GM12878 (cell line): ENCODE results near the gene EIF1. TPM values are rescaled to one million over a fixed set of nuclear protein-coding genes. Genes with fewer than 3 reads are reported as not detected.

Source experiments
- CBX3 ChIP-seq: fragments of 200-600 bp; sonication (generic); IDR thresholded peaks from 2 replicates; pipeline ENCODE4 v1.6.1; 2016; ENCODE audit warnings: low read depth, borderline replicate concordance
- CREB1 ChIP-seq: IDR thresholded peaks from 2 replicates; pipeline ENCODE4 v1.6.1; 2012; ENCODE audit warnings: low read depth, mild to moderate bottlenecking, inconsistent platforms
- ELK1 ChIP-seq: IDR thresholded peaks from 2 replicates; pipeline ENCODE4 v1.6.1; 2012; ENCODE audit warnings: low read depth, low read length, improper control_type of control experiment
- EZH2 ChIP-seq: IDR thresholded peaks from 2 replicates; pipeline ENCODE4 v1.6.1; 2012; ENCODE audit warnings: low read depth, mild to moderate bottlenecking, control low read depth, inconsistent platforms, low read length, borderline replicate concordance; ENCODE audit not compliant: control insufficient read depth
- FOXM1 ChIP-seq: IDR thresholded peaks from 2 replicates; pipeline ENCODE4 v1.6.1; 2012; ENCODE audit warnings: low read depth, mild to moderate bottlenecking, inconsistent platforms, low read length, moderate library complexity
- GABPA ChIP-seq: IDR thresholded peaks from 2 replicates; pipeline ENCODE4 v1.6.1; 2014; ENCODE audit warnings: antibody characterized with exemption, low read depth, mild to moderate bottlenecking, inconsistent platforms
- JUNB ChIP-seq: IDR thresholded peaks from 2 replicates; pipeline ENCODE4 v1.6.1; 2016; ENCODE audit warnings: antibody characterized with exemption, mild to moderate bottlenecking
- MEF2B ChIP-seq: fragments of 450-650 bp; IDR thresholded peaks from 2 replicates; pipeline ENCODE4 v1.6.1; 2018; ENCODE audit warnings: mild to moderate bottlenecking, moderate library complexity; ENCODE audit not compliant: partially characterized antibody, poor library complexity, severe bottlenecking
- MXI1 ChIP-seq: fragments of 150-350 bp; IDR thresholded peaks from 2 replicates; pipeline ENCODE4 v1.6.1; 2011; ENCODE audit warnings: low read depth, mild to moderate bottlenecking, inconsistent platforms, low read length, improper control_type of control experiment
- PBX3 ChIP-seq: IDR thresholded peaks from 2 replicates; pipeline ENCODE4 v1.6.1; 2011; ENCODE audit warnings: mild to moderate bottlenecking, low read depth, low read length, moderate library complexity; ENCODE audit not compliant: insufficient replicate concordance
- PML ChIP-seq: IDR thresholded peaks from 2 replicates; pipeline ENCODE4 v1.6.1; 2012; ENCODE audit warnings: low read length, inconsistent platforms
- POLR2AphosphoS5 ChIP-seq: IDR thresholded peaks from 2 replicates; pipeline ENCODE4 v1.6.1; 2011; ENCODE audit warnings: mild to moderate bottlenecking, low read length, inconsistent platforms
- RUNX3 ChIP-seq: IDR thresholded peaks from 2 replicates; pipeline ENCODE4 v1.6.1; 2012; ENCODE audit warnings: low read length, inconsistent platforms
- SUPT20H ChIP-seq: IDR thresholded peaks from 2 replicates; pipeline ENCODE4 v1.6.1; 2011; ENCODE audit warnings: low read depth, mild to moderate bottlenecking, low read length, moderate library complexity, borderline replicate concordance; ENCODE audit not compliant: control insufficient read depth
- SUZ12 ChIP-seq: fragments of 200-600 bp; sonication (generic); IDR thresholded peaks from one replicate; pipeline ENCODE4 v1.6.1; 2018; ENCODE audit warnings: antibody characterized with exemption, mild to moderate bottlenecking; ENCODE audit not compliant: unreplicated experiment
- TAF1 ChIP-seq: IDR thresholded peaks from 2 replicates; pipeline ENCODE4 v1.6.1; 2011; ENCODE audit warnings: mild to moderate bottlenecking, low read depth, low read length, borderline replicate concordance
- ZNF24 ChIP-seq: fragments of 450-650 bp; IDR thresholded peaks from 2 replicates; pipeline ENCODE4 v1.6.1; 2017; ENCODE audit warnings: antibody characterized with exemption, mild to moderate bottlenecking
- ZNF274 ChIP-seq: IDR thresholded peaks from one replicate; pipeline ENCODE4 v1.8.0; 2011; ENCODE audit not compliant: insufficient read length, insufficient read depth
- ZZZ3 ChIP-seq: IDR thresholded peaks from 2 replicates; pipeline ENCODE4 v1.6.1; 2011; ENCODE audit warnings: low read depth; ENCODE audit not compliant: control insufficient read depth, insufficient read length
- polyA plus RNA-seq, 11 experiments: library from polyadenylated mRNA; depleted of rRNA in 4 of 11; unstranded in 6 of 11; stranded (reverse) in 5 of 11; fragments of >200 nt; fragmentation: Nextera tagmentation in 4 of 11; fragmentation: Illumina TruSeq in 1 of 11; extraction: Ambion mirVana in 4 of 11; extraction: Trizol in 1 of 11; gene quantifications; 1 replicate in 1 of 11; 2 replicates in 10 of 11; pipeline versions ENCODE4 v1.2.1 to v1.2.3, GENCODE V29; 2011 to 2016; ENCODE audit warnings: inconsistent platforms in 2 of 11, missing spikeins in 2 of 11, low read depth in 1 of 11
- total RNA-seq, 4 experiments: library from RNA; depleted of rRNA in 3 of 4; stranded (reverse); fragments of >200 nt in 3 of 4; fragmentation: Illumina TruSeq in 1 of 4; extraction: Trizol in 1 of 4; gene quantifications; 2 replicates each; pipeline versions ENCODE4 v1.2.1 to v1.2.3, GENCODE V29; 2013 to 2021
- TF ChIP-seq, protein P1 (sequence below): fragments of 450-650 bp; IDR thresholded peaks from 2 replicates; pipeline ENCODE4 v1.6.1; 2017; ENCODE audit warnings: borderline replicate concordance
- TF ChIP-seq, protein P2 (sequence below): fragments of 450-650 bp; IDR thresholded peaks from 2 replicates; pipeline ENCODE4 v1.6.1; 2016; ENCODE audit warnings: mild to moderate bottlenecking
- TF ChIP-seq, protein P3 (sequence below): IDR thresholded peaks from 2 replicates; pipeline ENCODE4 v1.6.1; 2012; ENCODE audit warnings: low read depth, low read length, improper control_type of control experiment
- TF ChIP-seq, protein P4 (sequence below): fragments of 450-650 bp; IDR thresholded peaks from 2 replicates; pipeline ENCODE4 v1.6.1; 2014; ENCODE audit warnings: mild to moderate bottlenecking

Gene EIF1
- total and polyA plus RNA-seq, 10 of the 15 experiments (the other 5 are each of a cell fraction or from before 2014, with no cell fraction given): 39.4 to 815 (median 480) TPM

GRCh38 chr17:41665566-41666236, 23.0 kb upstream of the EIF1 start (continued):
- TF ChIP-seq, protein P1, sequence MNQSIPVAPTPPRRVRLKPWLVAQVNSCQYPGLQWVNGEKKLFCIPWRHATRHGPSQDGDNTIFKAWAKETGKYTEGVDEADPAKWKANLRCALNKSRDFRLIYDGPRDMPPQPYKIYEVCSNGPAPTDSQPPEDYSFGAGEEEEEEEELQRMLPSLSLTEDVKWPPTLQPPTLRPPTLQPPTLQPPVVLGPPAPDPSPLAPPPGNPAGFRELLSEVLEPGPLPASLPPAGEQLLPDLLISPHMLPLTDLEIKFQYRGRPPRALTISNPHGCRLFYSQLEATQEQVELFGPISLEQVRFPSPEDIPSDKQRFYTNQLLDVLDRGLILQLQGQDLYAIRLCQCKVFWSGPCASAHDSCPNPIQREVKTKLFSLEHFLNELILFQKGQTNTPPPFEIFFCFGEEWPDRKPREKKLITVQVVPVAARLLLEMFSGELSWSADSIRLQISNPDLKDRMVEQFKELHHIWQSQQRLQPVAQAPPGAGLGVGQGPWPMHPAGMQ: peak; percentile 82; the same call in 1 of the 2 replicates
- TF ChIP-seq, protein P2, sequence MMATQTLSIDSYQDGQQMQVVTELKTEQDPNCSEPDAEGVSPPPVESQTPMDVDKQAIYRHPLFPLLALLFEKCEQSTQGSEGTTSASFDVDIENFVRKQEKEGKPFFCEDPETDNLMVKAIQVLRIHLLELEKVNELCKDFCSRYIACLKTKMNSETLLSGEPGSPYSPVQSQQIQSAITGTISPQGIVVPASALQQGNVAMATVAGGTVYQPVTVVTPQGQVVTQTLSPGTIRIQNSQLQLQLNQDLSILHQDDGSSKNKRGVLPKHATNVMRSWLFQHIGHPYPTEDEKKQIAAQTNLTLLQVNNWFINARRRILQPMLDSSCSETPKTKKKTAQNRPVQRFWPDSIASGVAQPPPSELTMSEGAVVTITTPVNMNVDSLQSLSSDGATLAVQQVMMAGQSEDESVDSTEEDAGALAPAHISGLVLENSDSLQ: 0 out of 2 replicates have a peak, but pooled peaks have one; percentile 5
- TF ChIP-seq SUZ12 (no peak), CBX3 (no peak), MXI1 (peak; percentile 3; the same call in 1 of the 2 replicates), SUPT20H (no peak), FOXM1 (no peak), CREB1 (peak; percentile 38; the same call in 1 of the 2 replicates), POLR2AphosphoS5 (no peak), GABPA (no peak), ZNF274 (no peak), PML (no peak), MEF2B (no peak), EZH2 (no peak), ZNF24 (no peak), RUNX3 (peak; percentile 71), TAF1 (no peak), PBX3 (no peak), JUNB (no peak), ELK1 (peak; percentile 61), ZZZ3 (no peak)
- TF ChIP-seq, protein P3, sequence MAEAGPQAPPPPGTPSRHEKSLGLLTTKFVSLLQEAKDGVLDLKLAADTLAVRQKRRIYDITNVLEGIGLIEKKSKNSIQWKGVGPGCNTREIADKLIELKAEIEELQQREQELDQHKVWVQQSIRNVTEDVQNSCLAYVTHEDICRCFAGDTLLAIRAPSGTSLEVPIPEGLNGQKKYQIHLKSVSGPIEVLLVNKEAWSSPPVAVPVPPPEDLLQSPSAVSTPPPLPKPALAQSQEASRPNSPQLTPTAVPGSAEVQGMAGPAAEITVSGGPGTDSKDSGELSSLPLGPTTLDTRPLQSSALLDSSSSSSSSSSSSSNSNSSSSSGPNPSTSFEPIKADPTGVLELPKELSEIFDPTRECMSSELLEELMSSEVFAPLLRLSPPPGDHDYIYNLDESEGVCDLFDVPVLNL: no peak
- TF ChIP-seq, protein P4, sequence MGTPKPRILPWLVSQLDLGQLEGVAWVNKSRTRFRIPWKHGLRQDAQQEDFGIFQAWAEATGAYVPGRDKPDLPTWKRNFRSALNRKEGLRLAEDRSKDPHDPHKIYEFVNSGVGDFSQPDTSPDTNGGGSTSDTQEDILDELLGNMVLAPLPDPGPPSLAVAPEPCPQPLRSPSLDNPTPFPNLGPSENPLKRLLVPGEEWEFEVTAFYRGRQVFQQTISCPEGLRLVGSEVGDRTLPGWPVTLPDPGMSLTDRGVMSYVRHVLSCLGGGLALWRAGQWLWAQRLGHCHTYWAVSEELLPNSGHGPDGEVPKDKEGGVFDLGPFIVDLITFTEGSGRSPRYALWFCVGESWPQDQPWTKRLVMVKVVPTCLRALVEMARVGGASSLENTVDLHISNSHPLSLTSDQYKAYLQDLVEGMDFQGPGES: 0 out of 2 replicates have a peak, but pooled peaks have one; percentile 0
